GM18517 (cell line): ENCODE results near the gene TNS1.

Experiments
- ATAC-seq: cut with Tn5 transposase; IDR thresholded peaks from one replicate; pipeline ENCODE4 v1.9.1; 2021; ENCODE audit warnings: mild to moderate bottlenecking, moderate library complexity; ENCODE audit not compliant: unreplicated experiment

TNS1 gene

GRCh38 chr2:217856871-217857270 lies 145.9 kb downstream of the TNS1 start:
- ATAC-seq: no peak

GRCh38 chr2:217856159-217856558 lies 146.6 kb downstream of the TNS1 start:
- no peak for ATAC-seq

- no peak for ATAC-seq
Observed at GRCh38 chr2:217854684-217855420, 147.9 kb downstream of the TNS1 start.

- no peak for ATAC-seq
Observed at GRCh38 chr2:217853961-217854360, 148.8 kb downstream of the TNS1 start.

GRCh38 chr2:217853301-217853881 lies 149.4 kb downstream of the TNS1 start:
- no peak for ATAC-seq

- no peak for ATAC-seq
Observed at GRCh38 chr2:217852555-217853211, 150.1 kb downstream of the TNS1 start.

GRCh38 chr2:217851191-217852020 lies 151.4 kb downstream of the TNS1 start:
- ATAC-seq: no peak

GRCh38 chr2:217849154-217849975 lies 153.4 kb downstream of the TNS1 start:
- no peak for ATAC-seq

- no peak for ATAC-seq
Observed at GRCh38 chr2:217848351-217848957, 154.3 kb downstream of the TNS1 start.

GRCh38 chr2:217847552-217848350 lies 155.0 kb downstream of the TNS1 start:
- no peak for ATAC-seq

- no peak for ATAC-seq
Observed at GRCh38 chr2:217847115-217847514, 155.7 kb downstream of the TNS1 start.

- no peak for ATAC-seq
Observed at GRCh38 chr2:217846321-217846743, 156.5 kb downstream of the TNS1 start.

GRCh38 chr2:217845301-217845700 lies 157.5 kb downstream of the TNS1 start:
- no peak for ATAC-seq

GRCh38 chr2:217844696-217845095 lies 158.1 kb downstream of the TNS1 start:
- no peak for ATAC-seq

- no peak for ATAC-seq
Observed at GRCh38 chr2:217843324-217843723, 159.5 kb downstream of the TNS1 start.

- no peak for ATAC-seq
Observed at GRCh38 chr2:217842017-217842416, 160.8 kb downstream of the TNS1 start.

- no peak for ATAC-seq
Observed at GRCh38 chr2:217840522-217840921, 162.3 kb downstream of the TNS1 start.

GRCh38 chr2:217839750-217840107 lies 163.1 kb downstream of the TNS1 start:
- no peak for ATAC-seq

- ATAC-seq: no peak
Observed at GRCh38 chr2:217839073-217839749, 163.6 kb downstream of the TNS1 start.
